Measurements from ENCODE around the gene NR2F1-AS1. TPM values are rescaled to one million over a fixed set of nuclear protein-coding genes. Genes with fewer than 3 reads are reported as not detected.

The NR2F1-AS1 gene
- total RNA-seq, 1 experiment from 2014 or later, result 27.0 TPM

DNA sequence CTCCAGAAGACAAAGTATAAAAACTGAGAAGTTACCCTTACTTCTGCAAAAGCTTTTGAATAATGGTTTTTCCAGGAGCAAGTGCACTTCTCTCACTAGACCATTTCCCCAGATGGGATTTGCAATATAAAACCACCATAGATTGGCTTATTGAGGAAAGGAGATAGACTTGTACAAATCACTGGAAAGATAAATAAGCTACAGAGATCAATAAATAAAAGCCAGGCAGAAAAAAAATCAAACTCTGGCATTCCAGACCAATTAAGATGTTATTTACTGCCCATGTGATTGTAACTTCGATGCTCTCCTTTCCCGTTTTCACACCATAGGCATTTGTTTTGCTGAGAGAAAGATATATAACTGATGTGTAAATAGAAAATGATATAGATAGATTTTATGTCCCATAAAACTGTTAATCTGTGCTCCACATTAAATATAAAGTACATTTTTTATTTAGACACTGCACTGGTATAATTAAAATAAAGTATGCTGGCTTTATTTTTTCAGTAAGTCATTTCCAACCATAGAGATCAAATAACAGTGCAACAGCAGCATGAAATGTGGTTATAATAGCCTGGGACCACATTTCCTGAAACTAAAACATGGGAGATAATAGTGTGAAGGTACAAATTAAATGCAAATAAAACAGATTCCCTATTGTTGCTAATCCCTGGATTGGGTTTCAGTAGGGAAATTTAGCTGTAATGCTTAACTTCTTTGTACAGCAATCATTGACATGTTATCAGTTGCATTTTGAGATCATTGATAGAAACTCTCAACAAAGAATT, 177.7 kb downstream of the NR2F1-AS1 start:
- POLR2A ChIA-PET, result no interaction called here
- no peaks in the 10 kb centered on the region for H3K36me3 ChIP-seq (ENCODE audit: control insufficient read depth, insufficient read depth, low read length)
- in situ Hi-C loops (cut with HindIII; ENCODE audit: low pct_unique_long_range_greater_than_20kb, low sequenced_read_pairs), result no loop called here
- H3K4me3 ChIP-seq (ENCODE audit: low read depth in 2 of 2, low read length in 2 of 2), result no peak overlapping the region
- no peak for TF ChIP-seq POLR2AphosphoS5 (IDR thresholded peaks at IDR 0.05; ENCODE audit: low read depth, low read length)
- no peak for TF ChIP-seq CTCF (IDR thresholded peaks at IDR 0.05)
- TF ChIP-seq TCF7L2 (IDR thresholded peaks at IDR 0.05; ENCODE audit: low read depth, low read length), result no peak
- TF ChIP-seq, protein P1, sequence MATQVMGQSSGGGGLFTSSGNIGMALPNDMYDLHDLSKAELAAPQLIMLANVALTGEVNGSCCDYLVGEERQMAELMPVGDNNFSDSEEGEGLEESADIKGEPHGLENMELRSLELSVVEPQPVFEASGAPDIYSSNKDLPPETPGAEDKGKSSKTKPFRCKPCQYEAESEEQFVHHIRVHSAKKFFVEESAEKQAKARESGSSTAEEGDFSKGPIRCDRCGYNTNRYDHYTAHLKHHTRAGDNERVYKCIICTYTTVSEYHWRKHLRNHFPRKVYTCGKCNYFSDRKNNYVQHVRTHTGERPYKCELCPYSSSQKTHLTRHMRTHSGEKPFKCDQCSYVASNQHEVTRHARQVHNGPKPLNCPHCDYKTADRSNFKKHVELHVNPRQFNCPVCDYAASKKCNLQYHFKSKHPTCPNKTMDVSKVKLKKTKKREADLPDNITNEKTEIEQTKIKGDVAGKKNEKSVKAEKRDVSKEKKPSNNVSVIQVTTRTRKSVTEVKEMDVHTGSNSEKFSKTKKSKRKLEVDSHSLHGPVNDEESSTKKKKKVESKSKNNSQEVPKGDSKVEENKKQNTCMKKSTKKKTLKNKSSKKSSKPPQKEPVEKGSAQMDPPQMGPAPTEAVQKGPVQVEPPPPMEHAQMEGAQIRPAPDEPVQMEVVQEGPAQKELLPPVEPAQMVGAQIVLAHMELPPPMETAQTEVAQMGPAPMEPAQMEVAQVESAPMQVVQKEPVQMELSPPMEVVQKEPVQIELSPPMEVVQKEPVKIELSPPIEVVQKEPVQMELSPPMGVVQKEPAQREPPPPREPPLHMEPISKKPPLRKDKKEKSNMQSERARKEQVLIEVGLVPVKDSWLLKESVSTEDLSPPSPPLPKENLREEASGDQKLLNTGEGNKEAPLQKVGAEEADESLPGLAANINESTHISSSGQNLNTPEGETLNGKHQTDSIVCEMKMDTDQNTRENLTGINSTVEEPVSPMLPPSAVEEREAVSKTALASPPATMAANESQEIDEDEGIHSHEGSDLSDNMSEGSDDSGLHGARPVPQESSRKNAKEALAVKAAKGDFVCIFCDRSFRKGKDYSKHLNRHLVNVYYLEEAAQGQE (IDR thresholded peaks at IDR 0.05; ENCODE audit: insufficient read depth in 1 of 2, low read depth in 2 of 2, low read length in 1 of 2), result no peak
- no peak for TF ChIP-seq SIN3A (IDR thresholded peaks at IDR 0.05; ENCODE audit: borderline replicate concordance, insufficient read depth, low read depth, low read length)
- DNase-seq (ENCODE audit: low read depth, low spot score) (no peak), ATAC-seq (no peak)
- H3K27me3 ChIP-seq (ENCODE audit: control insufficient read depth, insufficient read depth, low read length), result no peaks in the 10 kb centered on the region
- intact Hi-C loops (cut with micrococcal nuclease; ENCODE audit: unreplicated experiment), result no loop called here
- no peaks in the 10 kb centered on the region for H3K4me1 ChIP-seq (ENCODE audit: control insufficient read depth, insufficient read depth, low read length)
- no TSS peak for BruUV-seq (replicated peaks)
- no peaks in the 10 kb centered on the region for H3K9me3 ChIP-seq (ENCODE audit: control insufficient read depth, insufficient read depth, low read depth, low read length)
- CTCF ChIA-PET, result no interaction called here
- no peak overlapping the region for H3K27ac ChIP-seq (ENCODE audit: low read length)

GRCh38 chr5:93402451-93402850, 178.6 kb downstream of the NR2F1-AS1 start:
- Histone ChIP-seq H3K27me3 (ENCODE audit: control insufficient read depth, insufficient read depth, low read length) (no peaks in the 10 kb centered on the region), H3K27ac (ENCODE audit: low read length) (no peak overlapping the region), H3K4me1 (ENCODE audit: control insufficient read depth, insufficient read depth, low read length) (no peaks in the 10 kb centered on the region), H3K9me3 (ENCODE audit: control insufficient read depth, insufficient read depth, low read depth, low read length) (no peaks in the 10 kb centered on the region), H3K4me3 (ENCODE audit: low read depth in 2 of 2, low read length in 2 of 2) (no peak overlapping the region), H3K36me3 (ENCODE audit: control insufficient read depth, insufficient read depth, low read length) (no peaks in the 10 kb centered on the region)
- CTCF ChIA-PET, result no interaction called here
- DNase-seq (ENCODE audit: low read depth, low spot score) (no peak), ATAC-seq (no peak)
- in situ Hi-C loops (cut with HindIII; ENCODE audit: low pct_unique_long_range_greater_than_20kb, low sequenced_read_pairs), result no loop called here
- BruUV-seq (replicated peaks), result no TSS peak
- intact Hi-C loops (cut with micrococcal nuclease; ENCODE audit: unreplicated experiment), result no loop called here
- POLR2A ChIA-PET, result no interaction called here
- TF ChIP-seq CTCF (IDR thresholded peaks at IDR 0.05) (no peak), SIN3A (IDR thresholded peaks at IDR 0.05; ENCODE audit: borderline replicate concordance, insufficient read depth, low read depth, low read length) (no peak), POLR2AphosphoS5 (IDR thresholded peaks at IDR 0.05; ENCODE audit: low read depth, low read length) (no peak), TCF7L2 (IDR thresholded peaks at IDR 0.05; ENCODE audit: low read depth, low read length) (no peak)
- TF ChIP-seq, protein P1 (IDR thresholded peaks at IDR 0.05; ENCODE audit: insufficient read depth in 1 of 2, low read depth in 2 of 2, low read length in 1 of 2), result no peak

All from Panc1 (cell line).